K562 (cell line): ENCODE results near the gene MYB. TPM values are rescaled to one million over a fixed set of nuclear protein-coding genes. Genes with fewer than 3 reads are reported as not detected.
A peak's percentile ranks its signal among the peaks of the same experiment; 100 is the strongest.

ENCODE experiments used
- AFF4 ChIP-seq: sonication (generic); formaldehyde crosslinking; IDR thresholded peaks from 2 replicates; pipeline ENCODE4 v1.8.0; 2023; ENCODE audit warnings: mild to moderate bottlenecking, missing genetic modification reagents
- BRF2 ChIP-seq: IDR thresholded peaks from 3 replicates; pipeline ENCODE4 v1.6.1; 2011; ENCODE audit warnings: borderline replicate concordance, mild to moderate bottlenecking; ENCODE audit not compliant: insufficient read length, insufficient read depth
- CREB1 ChIP-seq, 2 experiments: sonication (generic) in 1 of 2; formaldehyde crosslinking in 1 of 2; IDR thresholded peaks; 2 replicates each; pipeline versions ENCODE4 v1.6.1 to v1.8.0; 2012 to 2022; ENCODE audit warnings: inconsistent platforms in 1 of 2, mild to moderate bottlenecking in 1 of 2, missing genetic modification reagents in 1 of 2, moderate library complexity in 1 of 2
- GTF2E2 ChIP-seq: fragments of 200-800 bp; sonication (Bioruptor generic); IDR thresholded peaks from 2 replicates; pipeline ENCODE4 v1.6.1; 2016; ENCODE audit warnings: missing genetic modification characterization, missing compliant biosample characterization
- JUN ChIP-seq, 2 experiments: sonication (generic) in 1 of 2; formaldehyde crosslinking in 1 of 2; IDR thresholded peaks; 2 replicates each; pipeline versions ENCODE4 v1.6.1 to v1.8.0; 2012 to 2022; ENCODE audit warnings: borderline replicate concordance in 2 of 2, mild to moderate bottlenecking in 2 of 2, improper control_type of control experiment in 1 of 2, low read depth in 1 of 2, low read length in 1 of 2, missing genetic modification reagents in 1 of 2
- MBD1 ChIP-seq: fragments of 250-450 bp; sonication (Bioruptor Pico); IDR thresholded peaks from 2 replicates; pipeline ENCODE4 v1.8.0; 2022; ENCODE audit warnings: inconsistent platforms
- NCOA2 ChIP-seq, 2 experiments: fragments of 450-650 bp; IDR thresholded peaks; 2 replicates each; pipeline ENCODE4 v1.6.1; 2018; ENCODE audit warnings: mild to moderate bottlenecking in 2 of 2, moderate library complexity in 1 of 2; ENCODE audit not compliant: partially characterized antibody in 2 of 2
- POLR2A ChIP-seq: fragments of 450-650 bp; conservative IDR thresholded peaks from 2 replicates; pipeline ENCODE4 v1.6.1; 2016
- PTRF ChIP-seq: fragments of 450-650 bp; IDR thresholded peaks from 2 replicates; pipeline ENCODE4 v1.6.1; 2016; ENCODE audit warnings: mild to moderate bottlenecking, missing genetic modification characterization, missing compliant biosample characterization
- TSHZ1 ChIP-seq: fragments of 250-450 bp; sonication (Bioruptor Pico); IDR thresholded peaks from 2 replicates; pipeline ENCODE4 v1.4.0; 2020; ENCODE audit warnings: mild to moderate bottlenecking, moderate library complexity
- ZBTB33 ChIP-seq: sonication (generic); formaldehyde crosslinking; IDR thresholded peaks from 2 replicates; pipeline ENCODE4 v1.8.1; 2023; ENCODE audit warnings: mild to moderate bottlenecking, missing genetic modification reagents
- ZFP30 ChIP-seq: fragments of 250-450 bp; sonication (Bioruptor Pico); IDR thresholded peaks from 2 replicates; pipeline ENCODE4 v1.8.0; 2022; ENCODE audit warnings: moderate library complexity, mild to moderate bottlenecking, inconsistent platforms, borderline replicate concordance
- ZFPM2 ChIP-seq: fragments of 250-450 bp; sonication (Bioruptor Pico); IDR thresholded peaks from 2 replicates; pipeline ENCODE4 v1.5.1; 2022; ENCODE audit warnings: mild to moderate bottlenecking
- polyA plus RNA-seq, 8 experiments: library from polyadenylated mRNA; depleted of rRNA in 4 of 8; stranded (reverse) in 5 of 8; unstranded in 3 of 8; fragments of >200 nt; fragmentation: Nextera tagmentation in 2 of 8; fragmentation: Illumina TruSeq in 1 of 8; extraction: Ambion mirVana in 2 of 8; extraction: Trizol in 1 of 8; gene quantifications; 2 replicates each; pipeline versions ENCODE4 v1.2.1 to v1.2.3, GENCODE V29; 2011 to 2014; ENCODE audit warnings: inconsistent platforms in 1 of 8, missing spikeins in 1 of 8
- total RNA-seq, 7 experiments: library from RNA; depleted of rRNA in 6 of 7; stranded (reverse); fragments of >200 nt in 6 of 7; fragmentation: Illumina TruSeq in 2 of 7; extraction: Trizol in 2 of 7; gene quantifications; 2 replicates each; pipeline versions ENCODE4 v1.2.1 to v1.2.3, GENCODE V29; 2011 to 2021; ENCODE audit warnings: low replicate concordance in 1 of 7

The MYB gene
- total and polyA plus RNA-seq, 9 of the 15 experiments (the other 6 are each of a cell fraction or from before 2014, with no cell fraction given), result 35.8 to 218 (median 140) TPM

GRCh38 chr6:135210632-135211305 lies 29.7 kb downstream of the MYB start (continued):
- TF ChIP-seq ZBTB33 (CRISPR knock-in tag) (0 out of 2 replicates have a peak, but pooled peaks have one; percentile 25), AFF4 (no peak), CREB1 (IDR thresholded peaks at IDR 0.05) (no peak), CREB1 (CRISPR knock-in tag; IDR thresholded peaks at IDR 0.05) (no peak), TSHZ1 (CRISPR knock-in tag) (0 out of 2 replicates have a peak, but pooled peaks have one; percentile 46), MBD1 (CRISPR knock-in tag) (no peak), BRF2 (no peak), JUN (IDR thresholded peaks at IDR 0.05; ENCODE audit: borderline replicate concordance, low read depth, low read length) (no peak), JUN (CRISPR knock-in tag; IDR thresholded peaks at IDR 0.05; ENCODE audit: borderline replicate concordance) (no peak), ZFP30 (CRISPR knock-in tag) (no peak), NCOA2 (IDR thresholded peaks at IDR 0.05; ENCODE audit: partially characterized antibody in 2 of 2) (no peak), GTF2E2 (tag) (no peak), PTRF (0 out of 2 replicates have a peak, but pooled peaks have one; percentile 27), ZFPM2 (CRISPR knock-in tag) (no peak), POLR2A (peak; percentile 32)
